Endothelial cell (in vitro differentiated cells): Measurements from ENCODE around the gene GNAT3. TPM values are rescaled to one million over a fixed set of nuclear protein-coding genes. Genes with fewer than 3 reads are reported as not detected.
A peak's percentile ranks its signal among the peaks of the same experiment; 100 is the strongest.

Source experiments
- DNase-seq: peaks from one replicate; pipeline ENCODE4 v3.0.0; 2021; ENCODE audit warnings: low spot score
- H3K27ac Mint-ChIP-seq: one replicate; pipeline ENCODE4 v1.8.0; 2021; ENCODE audit warnings: mixed read lengths, inconsistent platforms; ENCODE audit not compliant: unreplicated experiment
- H3K27me3 Mint-ChIP-seq: one replicate; pipeline ENCODE4 v1.8.0; 2021; ENCODE audit warnings: mild to moderate bottlenecking, moderate library complexity, mixed read lengths, inconsistent platforms; ENCODE audit not compliant: unreplicated experiment
- H3K36me3 Mint-ChIP-seq: one replicate; pipeline ENCODE4 v1.8.0; 2021; ENCODE audit warnings: mild to moderate bottlenecking, low read depth, mixed read lengths, inconsistent platforms; ENCODE audit not compliant: unreplicated experiment
- H3K4me1 Mint-ChIP-seq: one replicate; pipeline ENCODE4 v1.8.0; 2021; ENCODE audit warnings: mild to moderate bottlenecking, mixed read lengths, inconsistent platforms; ENCODE audit not compliant: unreplicated experiment
- H3K4me3 Mint-ChIP-seq: one replicate; pipeline ENCODE4 v1.8.0; 2021; ENCODE audit warnings: mild to moderate bottlenecking, mixed read lengths, inconsistent platforms; ENCODE audit not compliant: unreplicated experiment
- H3K9me3 Mint-ChIP-seq: one replicate; pipeline ENCODE4 v1.8.0; 2021; ENCODE audit warnings: mixed read lengths, inconsistent platforms; ENCODE audit not compliant: unreplicated experiment
- CTCF ChIP-seq: fragments of 200-600 bp; sonication (generic); IDR thresholded peaks from one replicate; pipeline ENCODE4 v1.5.0; 2021; ENCODE audit warnings: antibody characterized with exemption; ENCODE audit not compliant: unreplicated experiment
- total RNA-seq: library from RNA; stranded (reverse); fragmentation: NEBNext Ultra II Directional; extraction: Animal tissue kit (Norgen Biotek cat#: 25700); gene quantifications from one replicate; pipeline ENCODE4 v1.2.1, GENCODE V29; 2021; ENCODE audit not compliant: unreplicated experiment

The GNAT3 gene
- total RNA-seq, 1 donor from 2014 or later, result not detected

GRCh38 chr7:80463272-80463920, 48.5 kb downstream of the GNAT3 start:
- Mint-ChIP-seq H3K27me3 (peaks cover 3% of the 10 kb centered on the region), H3K9me3 (no peaks in the 10 kb centered on the region), H3K4me1 (peaks cover 9% of the 10 kb centered on the region)

GRCh38 chr7:80460857-80461256, 51.0 kb downstream of the GNAT3 start:
- TF ChIP-seq CTCF, result no peak
- Mint-ChIP-seq H3K4me3 (no peak overlapping the region), H3K27ac (no peak overlapping the region), H3K36me3 (no peaks in the 10 kb centered on the region), H3K4me1 (peaks cover 9% of the 10 kb centered on the region), H3K9me3 (no peaks in the 10 kb centered on the region), H3K27me3 (peaks cover 3% of the 10 kb centered on the region)
- no peak for DNase-seq

More at GRCh38 chr7:80463272-80463920, 48.5 kb downstream of the GNAT3 start:
- Mint-ChIP-seq H3K36me3 (no peaks in the 10 kb centered on the region), H3K27ac (peak overlapping the region; percentile 33), H3K4me3 (no peak overlapping the region)
- no peak for DNase-seq
- no peak for TF ChIP-seq CTCF

GRCh38 chr7:80459776-80460510, 51.9 kb downstream of the GNAT3 start:
- H3K4me1 Mint-ChIP-seq, result peaks cover 9% of the 10 kb centered on the region
- no peak overlapping the region for H3K27ac Mint-ChIP-seq
- no peak for TF ChIP-seq CTCF
- no peaks in the 10 kb centered on the region for H3K36me3 Mint-ChIP-seq
- H3K9me3 Mint-ChIP-seq, result no peaks in the 10 kb centered on the region
- peaks cover 3% of the 10 kb centered on the region for H3K27me3 Mint-ChIP-seq
- no peak overlapping the region for H3K4me3 Mint-ChIP-seq
- no peak for DNase-seq

GRCh38 chr7:80458822-80459725, 52.8 kb downstream of the GNAT3 start:
- no peaks in the 10 kb centered on the region for H3K36me3 Mint-ChIP-seq
- DNase-seq, result no peak
- peaks cover 1% of the 10 kb centered on the region for H3K27me3 Mint-ChIP-seq
- TF ChIP-seq CTCF, result no peak
- H3K27ac Mint-ChIP-seq, result no peak overlapping the region
- peaks cover 6% of the 10 kb centered on the region for H3K4me1 Mint-ChIP-seq
- H3K9me3 Mint-ChIP-seq, result no peaks in the 10 kb centered on the region
- no peak overlapping the region for H3K4me3 Mint-ChIP-seq
